ENCODE data around the gene BMAL2. TPM values are rescaled to one million over a fixed set of nuclear protein-coding genes. Genes with fewer than 3 reads are reported as not detected.

BMAL2 gene
- total RNA-seq, 4 donors from 2014 or later = 1.2 to 5.6 (median 2.7) TPM

GRCh38 chr12:27355979-27356378 is 23.3 kb downstream of the BMAL2 start:
- TF ChIP-seq CTCF (IDR thresholded peaks at IDR 0.05) = no peak
- no peak for DNase-seq (ENCODE audit: low spot score)

GRCh38 chr12:27359578-27360340 is 27.1 kb downstream of the BMAL2 start:
- DNase-seq (ENCODE audit: low spot score) (no peak), ATAC-seq (ENCODE audit: low FRiP score) (no peak)
- no peak for TF ChIP-seq CTCF (IDR thresholded peaks at IDR 0.05)

More at GRCh38 chr12:27355979-27356378, 23.3 kb downstream of the BMAL2 start:
- no peak for ATAC-seq (ENCODE audit: low FRiP score)

GRCh38 chr12:27361372-27361771 is 28.7 kb downstream of the BMAL2 start:
- DNase-seq (ENCODE audit: low spot score) (no peak), ATAC-seq (ENCODE audit: low FRiP score) (no peak)
- TF ChIP-seq CTCF (IDR thresholded peaks at IDR 0.05) = no peak

- DNase-seq (ENCODE audit: low spot score) (no peak), ATAC-seq (ENCODE audit: low FRiP score) (no peak)
- no peak for TF ChIP-seq CTCF (IDR thresholded peaks at IDR 0.05)
Observed at GRCh38 chr12:27366621-27367020, 34.0 kb downstream of the BMAL2 start.

- no peak for DNase-seq (ENCODE audit: low spot score)
- no peak for TF ChIP-seq CTCF (IDR thresholded peaks at IDR 0.05)
- ATAC-seq (ENCODE audit: low FRiP score) = no peak
Observed at GRCh38 chr12:27367078-27367477, 34.4 kb downstream of the BMAL2 start.

- no peak for TF ChIP-seq CTCF (IDR thresholded peaks at IDR 0.05)
- ATAC-seq (ENCODE audit: low FRiP score) = peak; percentile 29
- no peak for DNase-seq (ENCODE audit: low spot score)
Observed at GRCh38 chr12:27382171-27382795, 49.6 kb downstream of the BMAL2 start.

Other genes with a start within 250 kb of the BMAL2 start
- 10 to 100 TPM; 28.1 to 66.4 (median 46.5) TPM for gene STK38L, start 88.5 kb upstream of the BMAL2 start, total RNA-seq
- gene SMCO2, start 113.9 kb downstream of the BMAL2 start, total RNA-seq = not detected
- gene PPFIBP1, start 191.4 kb downstream of the BMAL2 start, total RNA-seq = 100 to 1,000 TPM in 1 of 4 donors, 10 to 100 TPM in 3; 40.2 to 164 (median 56.5) TPM

Measured in omental fat pad (tissue), 4 donors.